DMS 273 (cell line): ENCODE measurements around the gene TOMM20.

Experiments
- DNase-seq: peaks from one replicate; lab custom pipeline; 2025; ENCODE audit not compliant: unreplicated experiment; lab: John Stamatoyannopoulos, UW

TOMM20 gene

GRCh38 chr1:235069577-235070563, 58.8 kb downstream of the TOMM20 start:
- peak; percentile 61 for DNase-seq

GRCh38 chr1:235069176-235069575, 59.5 kb downstream of the TOMM20 start:
- no peak for DNase-seq

GRCh38 chr1:235068158-235069121, 60.2 kb downstream of the TOMM20 start:
- no peak for DNase-seq

GRCh38 chr1:235067396-235068157, 61.1 kb downstream of the TOMM20 start:
- peak; percentile 88 for DNase-seq

- no peak for DNase-seq
Measured at GRCh38 chr1:235063068-235063765, 65.4 kb downstream of the TOMM20 start.

- DNase-seq, result peak; percentile 26
Measured at GRCh38 chr1:235060607-235061470, 67.8 kb downstream of the TOMM20 start.
